IPS-NIHi11 (cell line): ENCODE measurements around the gene DHCR24.
"Not testable (repeated sequence)": the region's sequence is repeated elsewhere in the genome, so short reads cannot be mapped to it uniquely, and the experiment has no call there.

Experiments used
- DNase-seq: peaks from one replicate; pipeline ENCODE4 v3.0.0; 2012; ENCODE audit warnings: mixed read lengths, low spot score

DHCR24 gene

GRCh38 chr1:54886724-54887664, at the start of gene DHCR24:
Gene DHCR24, minus strand, starts transcription at chr1:54887195. Its CDS starts 76 bp downstream, at chr1:54887119.
- peak; percentile 100 for DNase-seq

- no peak for DNase-seq
These were observed 49.8 kb upstream of the DHCR24 start for GRCh38 chr1:54936791-54937190.

- DNase-seq, result no peak
These were observed 47.9 kb upstream of the DHCR24 start for GRCh38 chr1:54934869-54935268.

- not testable (repeated sequence) for DNase-seq
These were observed 47.1 kb upstream of the DHCR24 start for GRCh38 chr1:54934081-54934480.

GRCh38 chr1:54931275-54931840, 44.4 kb upstream of the DHCR24 start:
- DNase-seq, result no peak

- DNase-seq, result no peak
These were observed 42.7 kb upstream of the DHCR24 start for GRCh38 chr1:54929700-54930099.

GRCh38 chr1:54928327-54928726, 41.3 kb upstream of the DHCR24 start:
- DNase-seq, result no peak

GRCh38 chr1:54927472-54928240, 40.7 kb upstream of the DHCR24 start:
- no peak for DNase-seq

GRCh38 chr1:54926970-54927369, 40.0 kb upstream of the DHCR24 start:
- DNase-seq, result no peak

- no peak for DNase-seq
These were observed 36.0 kb upstream of the DHCR24 start for GRCh38 chr1:54922921-54923421.

- no peak for DNase-seq
These were observed 35.2 kb upstream of the DHCR24 start for GRCh38 chr1:54922040-54922761.

- DNase-seq, result no peak
These were observed 32.7 kb upstream of the DHCR24 start for GRCh38 chr1:54919367-54920359.

- not testable (repeated sequence) for DNase-seq
These were observed 24.1 kb upstream of the DHCR24 start for GRCh38 chr1:54911076-54911475.

- DNase-seq, result no peak
These were observed 19.6 kb upstream of the DHCR24 start for GRCh38 chr1:54906586-54906985.

GRCh38 chr1:54904476-54905048, 17.6 kb upstream of the DHCR24 start:
- peak; percentile 29 for DNase-seq

- DNase-seq, result no peak
These were observed 7.3 kb upstream of the DHCR24 start for GRCh38 chr1:54894271-54894670.

GRCh38 chr1:54892586-54892985, 5.6 kb upstream of the DHCR24 start:
- no peak for DNase-seq

- DNase-seq, result no peak
These were observed 2.2 kb upstream of the DHCR24 start for GRCh38 chr1:54889132-54889725.

- DNase-seq, result no peak
These were observed 1.2 kb upstream of the DHCR24 start for GRCh38 chr1:54888080-54888733.
